ENCODE measurements around the gene PLEKHA6.

The PLEKHA6 gene, protein sequence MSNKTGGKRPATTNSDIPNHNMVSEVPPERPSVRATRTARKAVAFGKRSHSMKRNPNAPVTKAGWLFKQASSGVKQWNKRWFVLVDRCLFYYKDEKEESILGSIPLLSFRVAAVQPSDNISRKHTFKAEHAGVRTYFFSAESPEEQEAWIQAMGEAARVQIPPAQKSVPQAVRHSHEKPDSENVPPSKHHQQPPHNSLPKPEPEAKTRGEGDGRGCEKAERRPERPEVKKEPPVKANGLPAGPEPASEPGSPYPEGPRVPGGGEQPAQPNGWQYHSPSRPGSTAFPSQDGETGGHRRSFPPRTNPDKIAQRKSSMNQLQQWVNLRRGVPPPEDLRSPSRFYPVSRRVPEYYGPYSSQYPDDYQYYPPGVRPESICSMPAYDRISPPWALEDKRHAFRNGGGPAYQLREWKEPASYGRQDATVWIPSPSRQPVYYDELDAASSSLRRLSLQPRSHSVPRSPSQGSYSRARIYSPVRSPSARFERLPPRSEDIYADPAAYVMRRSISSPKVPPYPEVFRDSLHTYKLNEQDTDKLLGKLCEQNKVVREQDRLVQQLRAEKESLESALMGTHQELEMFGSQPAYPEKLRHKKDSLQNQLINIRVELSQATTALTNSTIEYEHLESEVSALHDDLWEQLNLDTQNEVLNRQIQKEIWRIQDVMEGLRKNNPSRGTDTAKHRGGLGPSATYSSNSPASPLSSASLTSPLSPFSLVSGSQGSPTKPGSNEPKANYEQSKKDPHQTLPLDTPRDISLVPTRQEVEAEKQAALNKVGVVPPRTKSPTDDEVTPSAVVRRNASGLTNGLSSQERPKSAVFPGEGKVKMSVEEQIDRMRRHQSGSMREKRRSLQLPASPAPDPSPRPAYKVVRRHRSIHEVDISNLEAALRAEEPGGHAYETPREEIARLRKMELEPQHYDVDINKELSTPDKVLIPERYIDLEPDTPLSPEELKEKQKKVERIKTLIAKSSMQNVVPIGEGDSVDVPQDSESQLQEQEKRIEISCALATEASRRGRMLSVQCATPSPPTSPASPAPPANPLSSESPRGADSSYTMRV

GRCh38 chr1:204359474-204360255 is at the start of gene PLEKHA6:
Gene PLEKHA6 (minus strand): TSS chr1:204359929. CDS start chr1:204273727, 86,202 bp downstream.
- no peak for FAIRE-seq

DNA sequence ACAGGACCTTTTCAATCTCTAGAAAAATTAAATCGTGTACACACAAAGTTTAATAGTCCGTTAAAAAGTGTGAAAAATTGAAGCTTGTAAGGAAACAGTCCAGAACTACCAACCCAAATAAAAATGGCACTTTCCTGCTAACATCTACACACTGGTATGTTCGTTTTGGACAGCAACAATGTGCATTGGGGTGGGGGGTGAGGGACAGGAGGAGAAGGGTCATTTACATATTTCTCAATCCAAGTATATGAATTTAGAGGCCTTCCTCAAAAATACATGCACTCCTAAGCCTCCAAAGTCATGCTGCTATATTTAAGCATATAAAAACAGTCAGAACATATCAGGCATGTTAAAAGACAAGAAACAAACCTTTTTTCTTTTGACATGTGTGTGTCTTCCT is 49.4 kb upstream of the PLEKHA6 start:
- FAIRE-seq = no peak

- FAIRE-seq = no peak
Measured at GRCh38 chr1:204408602-204409001, 48.9 kb upstream of the PLEKHA6 start.

DNA sequence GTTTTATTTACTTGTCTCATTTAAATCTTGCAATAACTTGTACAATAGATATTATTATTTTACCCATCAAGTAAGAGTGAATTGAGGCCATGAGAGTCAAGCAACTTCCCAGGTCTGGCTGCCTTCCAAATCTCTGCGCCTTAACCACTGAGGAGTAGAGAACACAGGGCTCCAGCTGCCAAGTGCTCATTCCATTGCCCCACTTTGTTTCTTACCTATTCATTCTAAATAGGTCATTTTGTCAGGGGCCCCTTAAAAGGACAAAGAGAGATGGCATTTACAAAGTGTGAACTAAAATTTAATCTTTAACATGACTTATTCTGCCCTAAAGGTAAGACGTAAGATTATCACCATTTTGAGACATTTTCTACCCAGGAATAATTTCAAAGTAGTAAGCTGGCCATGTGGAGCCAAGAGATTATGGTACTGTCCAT is 48.4 kb upstream of the PLEKHA6 start:
- FAIRE-seq = no peak

- FAIRE-seq = no peak
Measured at GRCh38 chr1:204407295-204407971, 47.7 kb upstream of the PLEKHA6 start.

- no peak for FAIRE-seq
Measured at GRCh38 chr1:204406621-204407020, 46.9 kb upstream of the PLEKHA6 start.

GRCh38 chr1:204405988-204406387 is 46.3 kb upstream of the PLEKHA6 start:
- no peak for FAIRE-seq

DNA sequence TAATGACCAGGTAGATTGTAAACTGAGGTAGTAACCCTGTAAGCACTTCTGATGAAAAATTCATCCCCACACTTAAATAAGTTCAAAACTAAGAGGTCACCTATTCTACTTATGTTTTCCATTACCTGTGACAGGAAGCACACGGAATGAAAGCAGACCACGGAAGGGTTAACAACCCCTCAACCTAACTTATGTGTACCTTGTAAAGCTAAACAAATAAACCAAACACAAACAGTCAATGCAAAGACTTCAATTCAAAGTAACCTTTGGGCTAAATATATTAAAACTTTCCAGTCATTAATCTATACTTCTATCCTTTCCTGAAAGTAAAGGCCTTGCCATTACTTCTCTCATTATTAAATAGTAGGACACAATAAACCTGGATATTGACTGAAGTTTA is 44.9 kb upstream of the PLEKHA6 start:
- FAIRE-seq = no peak

- FAIRE-seq = no peak
Measured at GRCh38 chr1:204402391-204402790, 42.7 kb upstream of the PLEKHA6 start.

- no peak for FAIRE-seq
Measured at GRCh38 chr1:204401730-204402129, 42.0 kb upstream of the PLEKHA6 start.

DNA sequence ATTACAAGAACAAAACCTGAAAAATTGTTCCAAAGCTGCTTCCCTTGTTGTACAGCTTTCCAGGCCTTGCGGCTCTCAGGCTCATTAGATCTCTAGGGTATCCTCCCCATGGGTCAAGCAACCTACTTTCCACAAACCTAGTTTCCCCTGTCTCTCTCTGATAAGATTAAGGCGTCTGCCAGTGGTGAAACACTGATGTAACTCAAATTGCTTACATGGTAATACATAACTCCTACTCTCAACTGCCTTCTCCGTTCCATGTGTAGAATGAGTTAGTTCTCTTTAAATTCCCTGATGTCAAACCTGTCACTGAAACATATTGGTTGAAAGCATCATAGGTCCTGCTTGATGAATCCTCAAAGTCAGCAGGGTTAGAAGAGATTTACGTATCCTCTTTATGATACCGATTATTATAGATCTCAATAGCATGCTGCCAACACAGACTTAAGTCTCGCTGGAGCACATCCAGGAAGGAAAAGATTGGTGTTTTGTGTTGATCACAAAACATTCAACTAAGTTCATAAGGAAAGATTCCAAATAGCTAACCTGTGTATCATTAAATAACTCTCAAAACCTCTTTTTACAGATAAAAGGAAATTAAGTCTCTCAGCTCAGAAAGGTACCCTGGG is 41.3 kb upstream of the PLEKHA6 start:
- FAIRE-seq = no peak

- no peak for FAIRE-seq
Measured at GRCh38 chr1:204398197-204399125, 38.7 kb upstream of the PLEKHA6 start.

GRCh38 chr1:204396015-204396583 is 36.4 kb upstream of the PLEKHA6 start:
- no peak for FAIRE-seq

DNA sequence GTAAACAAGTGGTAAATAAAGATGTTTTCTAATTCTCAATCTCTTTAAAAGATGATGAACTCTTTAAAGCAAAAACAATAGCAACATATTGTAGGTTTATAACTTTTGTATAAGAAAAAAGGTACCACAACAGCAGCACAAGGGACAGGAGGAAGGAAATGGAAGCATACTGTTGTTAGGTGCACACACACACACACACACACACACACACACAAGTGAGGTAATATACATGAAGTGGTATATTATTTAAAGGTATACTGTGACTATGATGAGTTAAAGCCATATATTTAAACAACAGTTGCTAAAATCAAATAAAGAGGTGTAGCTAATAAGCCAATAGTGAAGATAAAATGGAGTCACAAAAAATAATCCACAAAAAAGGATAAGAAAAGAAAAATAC is 31.9 kb upstream of the PLEKHA6 start:
- no peak for FAIRE-seq

DNA sequence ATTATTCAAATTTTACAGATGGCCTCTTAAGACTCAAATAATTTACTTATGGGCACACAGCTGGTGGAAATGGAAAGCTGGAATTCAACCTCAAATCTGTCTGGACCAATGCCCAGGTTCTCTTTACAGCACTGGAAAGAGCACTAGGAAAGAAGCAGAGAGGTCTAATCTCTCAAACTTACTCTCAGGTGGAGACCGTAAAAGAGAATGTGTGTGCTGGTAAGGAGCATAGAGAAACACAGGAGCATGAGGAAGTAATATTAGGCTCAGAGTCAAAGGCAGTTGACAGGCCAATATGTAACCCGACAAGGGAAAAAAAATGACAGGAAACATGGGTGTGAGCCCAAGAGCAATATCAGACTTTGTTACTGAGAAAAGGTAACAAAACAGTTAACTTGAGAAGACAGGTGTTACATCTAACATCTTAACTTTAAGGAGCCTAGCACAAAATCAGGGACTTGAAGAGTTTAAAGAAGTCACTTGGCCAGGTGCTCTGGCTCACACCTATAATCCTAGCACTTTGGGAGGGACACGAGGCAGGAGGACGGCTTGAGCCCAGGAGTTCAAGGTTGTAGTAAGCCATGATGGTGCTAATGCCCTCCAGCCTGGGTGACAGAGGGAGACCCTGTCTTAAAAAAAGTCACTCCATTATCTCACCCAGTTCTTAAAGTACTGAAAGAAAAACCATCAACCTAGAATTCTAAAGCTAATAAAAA is 31.2 kb upstream of the PLEKHA6 start:
- no peak for FAIRE-seq

- FAIRE-seq = no peak
Measured at GRCh38 chr1:204385727-204386126, 26.0 kb upstream of the PLEKHA6 start.

DNA sequence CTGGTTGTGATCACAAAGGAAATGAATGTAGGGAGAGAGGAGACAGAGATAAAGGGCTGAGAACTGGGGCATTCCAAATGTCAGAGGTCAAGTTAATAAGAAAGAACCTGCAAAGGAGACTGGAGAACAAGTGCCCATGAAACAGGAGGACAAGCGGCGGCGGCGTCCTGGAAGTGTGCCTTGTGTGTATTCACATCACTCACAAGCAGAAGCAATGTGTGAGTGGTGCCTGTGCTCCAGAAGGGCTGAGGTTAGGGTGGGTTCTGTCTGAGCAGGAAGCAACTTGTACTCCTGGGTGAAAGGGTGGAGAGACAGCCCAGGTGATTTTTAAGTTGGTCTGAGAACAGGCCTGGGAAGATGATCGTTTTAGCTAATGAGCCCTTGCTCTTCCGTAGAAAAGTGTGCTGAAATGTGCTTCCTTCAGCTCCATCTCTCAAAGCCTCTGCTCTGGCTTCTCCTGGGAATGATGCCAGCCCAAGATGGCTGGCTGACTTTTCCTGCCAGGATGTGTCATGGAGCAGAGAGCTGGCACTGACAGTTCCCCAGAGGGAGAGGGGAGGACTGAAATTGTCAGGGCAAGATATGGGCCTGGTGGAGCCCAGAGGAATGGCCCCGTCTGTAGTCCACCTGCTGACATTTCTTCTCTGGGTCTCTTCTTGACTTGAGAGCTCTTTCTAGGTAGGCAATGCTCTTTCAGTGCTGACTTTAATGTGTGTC is 25.1 kb upstream of the PLEKHA6 start:
- no peak for FAIRE-seq

- no peak for FAIRE-seq
Measured at GRCh38 chr1:204383163-204383904, 23.6 kb upstream of the PLEKHA6 start.
